Neural cell (in vitro differentiated cells): ENCODE measurements around the gene USP12. TPM values are rescaled to one million over a fixed set of nuclear protein-coding genes. Genes with fewer than 3 reads are reported as not detected.

ENCODE experiments used
- H2AFZ ChIP-seq: fragments of 200-600, 300-800 bp; sonication (generic), shearing (Covaris generic); 2 replicates; pipeline ENCODE4 v1.6.0; 2014; ENCODE audit warnings: low read depth, mild to moderate bottlenecking, antibody characterized with exemption, low read length, moderate library complexity
- H3F3A ChIP-seq: fragments of 200-600 bp; shearing (Covaris generic); 2 replicates; pipeline ENCODE4 v1.6.1; 2016; ENCODE audit warnings: mild to moderate bottlenecking, moderate library complexity, mixed read lengths, antibody characterized with exemption, low read length; ENCODE audit not compliant: insufficient read depth, poor library complexity, severe bottlenecking
- H3K27ac ChIP-seq: fragments of 200-600, 300-800 bp; sonication (generic), shearing (Covaris generic); 2 replicates; pipeline ENCODE4 v1.5.1; 2014; ENCODE audit warnings: mild to moderate bottlenecking, low read length, moderate library complexity
- H3K27me3 ChIP-seq: fragments of 300-800, 200-600 bp; sonication (generic), shearing (Covaris generic); 2 replicates; pipeline ENCODE4 v1.6.0; 2014; ENCODE audit warnings: mild to moderate bottlenecking, low read depth, low read length, moderate library complexity; ENCODE audit not compliant: insufficient read depth
- H3K36me3 ChIP-seq: fragments of 300-800, 200-600 bp; sonication (generic), shearing (Covaris generic); 2 replicates; pipeline ENCODE4 v1.5.1; 2014; ENCODE audit warnings: mild to moderate bottlenecking, antibody characterized with exemption, low read length, moderate library complexity; ENCODE audit not compliant: insufficient read depth
- H3K4me2 ChIP-seq: fragments of 300-800, 200-600 bp; sonication (generic), shearing (Covaris generic); 2 replicates; pipeline ENCODE4 v1.6.0; 2014; ENCODE audit warnings: mild to moderate bottlenecking, low read length
- H3K4me3 ChIP-seq: fragments of 300-800, 200-600 bp; sonication (generic), shearing (Covaris generic); 2 replicates; pipeline ENCODE4 v1.5.1; 2014; ENCODE audit warnings: mild to moderate bottlenecking, low read length, moderate library complexity
- H3K79me2 ChIP-seq: fragments of 200-600 bp; shearing (Covaris generic); replicated peaks from 2 replicates; pipeline ENCODE4 v1.6.0; 2014; ENCODE audit warnings: mild to moderate bottlenecking, low read length, moderate library complexity; ENCODE audit not compliant: insufficient read depth
- H3K9ac ChIP-seq: fragments of 300-800, 200-600 bp; sonication (generic), shearing (Covaris generic); 2 replicates; pipeline ENCODE4 v1.6.1; 2016; ENCODE audit warnings: mild to moderate bottlenecking, low read length, mixed read lengths
- H3K9me2 ChIP-seq: fragments of 200-600 bp; shearing (Covaris generic); 2 replicates; pipeline ENCODE4 v1.6.1; 2016; ENCODE audit warnings: mild to moderate bottlenecking, low read length, mixed read lengths; ENCODE audit not compliant: insufficient read depth
- H3K9me3 ChIP-seq: fragments of 200-600, 300-800 bp; sonication (generic), shearing (Covaris generic); 2 replicates; pipeline ENCODE4 v1.6.1; 2016; ENCODE audit warnings: mild to moderate bottlenecking, mixed run types, low read length, moderate library complexity, mixed read lengths
- H4K20me1 ChIP-seq: fragments of 200-600 bp; shearing (Covaris generic); 2 replicates; pipeline ENCODE4 v1.6.1; 2016; ENCODE audit warnings: mild to moderate bottlenecking, mixed run types; ENCODE audit not compliant: insufficient read depth
- EP300 ChIP-seq: fragments of 450-650 bp; conservative IDR thresholded peaks from 2 replicates; pipeline ENCODE4 v1.6.1; 2014; ENCODE audit warnings: antibody characterized with exemption, mild to moderate bottlenecking, moderate library complexity; ENCODE audit not compliant: poor library complexity, severe bottlenecking
- EZH2 ChIP-seq: fragments of 200-600, 300-800 bp; shearing (Covaris generic), sonication (generic); IDR thresholded peaks from 2 replicates; pipeline ENCODE4 v1.6.1; 2014; ENCODE audit warnings: antibody characterized with exemption, low read length, borderline replicate concordance, mild to moderate bottlenecking; ENCODE audit not compliant: insufficient read depth, poor library complexity, severe bottlenecking
- MXI1 ChIP-seq: fragments of 450-650 bp; conservative IDR thresholded peaks from 2 replicates; pipeline ENCODE4 v1.6.1; 2014; ENCODE audit warnings: antibody characterized with exemption, mild to moderate bottlenecking; ENCODE audit not compliant: poor library complexity, severe bottlenecking
- POLR2AphosphoS5 ChIP-seq: IDR thresholded peaks from 2 replicates; pipeline ENCODE4 v1.6.1; 2012
- RAD21 ChIP-seq: fragments of 450-650 bp; conservative IDR thresholded peaks from 2 replicates; pipeline ENCODE4 v1.6.1; 2014; ENCODE audit warnings: antibody characterized with exemption, mild to moderate bottlenecking, moderate library complexity
- SMC3 ChIP-seq: fragments of 450-650 bp; conservative IDR thresholded peaks from 2 replicates; pipeline ENCODE4 v1.6.1; 2014; ENCODE audit warnings: antibody characterized with exemption, mild to moderate bottlenecking, moderate library complexity; ENCODE audit not compliant: poor library complexity
- TAF1 ChIP-seq: IDR thresholded peaks from 2 replicates; pipeline ENCODE4 v1.6.1; 2012; ENCODE audit warnings: low read depth
- polyA plus RNA-seq: library from polyadenylated mRNA; depleted of rRNA; stranded (reverse); fragments of >200 nt; gene quantifications from 2 replicates; pipeline ENCODE4 v1.2.3, GENCODE V29; 2014
- TF ChIP-seq, protein P1 (sequence below): IDR thresholded peaks from 2 replicates; pipeline ENCODE4 v1.6.1; 2012; ENCODE audit warnings: borderline replicate concordance
- TF ChIP-seq, protein P2 (sequence below): fragments of 450-650 bp; IDR thresholded peaks from 2 replicates; pipeline ENCODE4 v1.5.1; 2014; ENCODE audit warnings: antibody characterized with exemption, mild to moderate bottlenecking, moderate library complexity; ENCODE audit not compliant: poor library complexity, severe bottlenecking

USP12 gene
- polyA plus RNA-seq, 1 donor from 2014 or later = 26.2 TPM

DNA sequence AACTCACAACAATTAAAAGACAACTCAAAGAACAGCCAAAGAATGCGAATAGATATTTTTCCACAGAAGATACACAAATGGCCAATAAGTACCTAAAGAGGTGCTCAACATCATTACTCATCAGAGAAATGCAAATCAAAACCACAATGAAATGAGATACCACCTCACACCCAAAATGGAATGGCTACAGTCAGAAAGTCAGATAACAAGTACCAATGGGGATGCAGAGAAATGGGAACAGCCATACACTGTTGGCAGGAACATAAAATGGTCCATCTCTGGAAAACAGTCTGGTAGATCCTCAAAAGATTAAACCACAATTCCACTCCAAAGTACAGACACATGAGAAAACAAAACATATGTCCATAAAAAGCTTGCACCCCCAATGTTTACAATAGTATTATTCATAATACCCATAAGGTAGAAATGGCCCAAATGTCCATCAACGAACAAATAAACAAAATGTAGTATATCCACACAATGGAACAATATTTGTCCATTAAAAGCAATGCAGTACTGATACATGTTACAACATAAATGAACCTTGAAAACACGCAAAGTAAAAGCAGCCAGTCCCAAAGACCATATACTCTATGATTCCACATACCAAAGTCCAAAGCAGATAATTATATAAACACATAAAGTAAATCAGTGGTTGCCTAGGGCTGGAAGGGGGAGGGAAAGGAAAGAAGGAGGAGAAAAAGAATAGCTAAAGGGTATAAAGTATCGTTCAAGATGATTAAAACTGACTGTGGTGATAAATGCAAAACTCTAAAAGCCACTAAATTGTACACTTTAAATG is 19.6 kb downstream of the USP12 start:
- H3K79me2 ChIP-seq = peaks cover 42% of the 10 kb centered on the region
- H3F3A ChIP-seq = no peaks in the 10 kb centered on the region
- no peak overlapping the region for H3K4me2 ChIP-seq
- no peaks in the 10 kb centered on the region for H4K20me1 ChIP-seq
- H3K36me3 ChIP-seq = no peaks in the 10 kb centered on the region
- no peak overlapping the region for H3K4me3 ChIP-seq
- no peaks in the 10 kb centered on the region for H3K27me3 ChIP-seq
- no peak overlapping the region for H3K9ac ChIP-seq
- TF ChIP-seq RAD21 (no peak), EP300 (no peak), MXI1 (no peak), TAF1 (no peak), SMC3 (no peak), EZH2 (no peak), POLR2AphosphoS5 (no peak)
- TF ChIP-seq, protein P1, sequence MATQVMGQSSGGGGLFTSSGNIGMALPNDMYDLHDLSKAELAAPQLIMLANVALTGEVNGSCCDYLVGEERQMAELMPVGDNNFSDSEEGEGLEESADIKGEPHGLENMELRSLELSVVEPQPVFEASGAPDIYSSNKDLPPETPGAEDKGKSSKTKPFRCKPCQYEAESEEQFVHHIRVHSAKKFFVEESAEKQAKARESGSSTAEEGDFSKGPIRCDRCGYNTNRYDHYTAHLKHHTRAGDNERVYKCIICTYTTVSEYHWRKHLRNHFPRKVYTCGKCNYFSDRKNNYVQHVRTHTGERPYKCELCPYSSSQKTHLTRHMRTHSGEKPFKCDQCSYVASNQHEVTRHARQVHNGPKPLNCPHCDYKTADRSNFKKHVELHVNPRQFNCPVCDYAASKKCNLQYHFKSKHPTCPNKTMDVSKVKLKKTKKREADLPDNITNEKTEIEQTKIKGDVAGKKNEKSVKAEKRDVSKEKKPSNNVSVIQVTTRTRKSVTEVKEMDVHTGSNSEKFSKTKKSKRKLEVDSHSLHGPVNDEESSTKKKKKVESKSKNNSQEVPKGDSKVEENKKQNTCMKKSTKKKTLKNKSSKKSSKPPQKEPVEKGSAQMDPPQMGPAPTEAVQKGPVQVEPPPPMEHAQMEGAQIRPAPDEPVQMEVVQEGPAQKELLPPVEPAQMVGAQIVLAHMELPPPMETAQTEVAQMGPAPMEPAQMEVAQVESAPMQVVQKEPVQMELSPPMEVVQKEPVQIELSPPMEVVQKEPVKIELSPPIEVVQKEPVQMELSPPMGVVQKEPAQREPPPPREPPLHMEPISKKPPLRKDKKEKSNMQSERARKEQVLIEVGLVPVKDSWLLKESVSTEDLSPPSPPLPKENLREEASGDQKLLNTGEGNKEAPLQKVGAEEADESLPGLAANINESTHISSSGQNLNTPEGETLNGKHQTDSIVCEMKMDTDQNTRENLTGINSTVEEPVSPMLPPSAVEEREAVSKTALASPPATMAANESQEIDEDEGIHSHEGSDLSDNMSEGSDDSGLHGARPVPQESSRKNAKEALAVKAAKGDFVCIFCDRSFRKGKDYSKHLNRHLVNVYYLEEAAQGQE = no peak
- TF ChIP-seq, protein P2, sequence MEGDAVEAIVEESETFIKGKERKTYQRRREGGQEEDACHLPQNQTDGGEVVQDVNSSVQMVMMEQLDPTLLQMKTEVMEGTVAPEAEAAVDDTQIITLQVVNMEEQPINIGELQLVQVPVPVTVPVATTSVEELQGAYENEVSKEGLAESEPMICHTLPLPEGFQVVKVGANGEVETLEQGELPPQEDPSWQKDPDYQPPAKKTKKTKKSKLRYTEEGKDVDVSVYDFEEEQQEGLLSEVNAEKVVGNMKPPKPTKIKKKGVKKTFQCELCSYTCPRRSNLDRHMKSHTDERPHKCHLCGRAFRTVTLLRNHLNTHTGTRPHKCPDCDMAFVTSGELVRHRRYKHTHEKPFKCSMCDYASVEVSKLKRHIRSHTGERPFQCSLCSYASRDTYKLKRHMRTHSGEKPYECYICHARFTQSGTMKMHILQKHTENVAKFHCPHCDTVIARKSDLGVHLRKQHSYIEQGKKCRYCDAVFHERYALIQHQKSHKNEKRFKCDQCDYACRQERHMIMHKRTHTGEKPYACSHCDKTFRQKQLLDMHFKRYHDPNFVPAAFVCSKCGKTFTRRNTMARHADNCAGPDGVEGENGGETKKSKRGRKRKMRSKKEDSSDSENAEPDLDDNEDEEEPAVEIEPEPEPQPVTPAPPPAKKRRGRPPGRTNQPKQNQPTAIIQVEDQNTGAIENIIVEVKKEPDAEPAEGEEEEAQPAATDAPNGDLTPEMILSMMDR = no peak
- H3K9me3 ChIP-seq = no peaks in the 10 kb centered on the region
- no peaks in the 10 kb centered on the region for H3K9me2 ChIP-seq
- H3K27ac ChIP-seq = no peak overlapping the region
- no peak overlapping the region for H2AFZ ChIP-seq

DNA sequence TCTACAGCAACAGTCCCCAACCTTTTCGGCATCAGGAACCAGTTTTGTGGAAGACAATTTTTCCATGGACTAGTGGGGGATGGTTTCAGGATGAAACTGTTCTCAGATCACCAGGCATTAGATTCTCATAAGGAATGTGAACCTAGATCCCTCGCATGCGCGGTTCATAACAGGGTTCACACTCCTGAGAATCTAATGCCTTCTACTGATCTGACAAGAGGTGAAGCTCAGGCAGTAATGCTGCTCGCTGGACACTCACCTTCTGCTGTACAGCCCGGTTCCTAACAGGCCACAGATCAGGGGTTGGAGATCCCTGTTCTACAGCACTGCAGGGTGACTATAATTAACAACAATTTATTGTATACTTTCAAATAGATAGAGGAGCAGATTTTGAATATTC is 21.9 kb downstream of the USP12 start:
- Histone ChIP-seq H3K9me2 (no peaks in the 10 kb centered on the region), H3K4me2 (no peak overlapping the region), H3K27ac (no peak overlapping the region), H3K9ac (no peak overlapping the region), H2AFZ (no peak overlapping the region), H3K36me3 (no peaks in the 10 kb centered on the region), H3F3A (no peaks in the 10 kb centered on the region), H3K79me2 (peaks cover 37% of the 10 kb centered on the region), H3K9me3 (no peaks in the 10 kb centered on the region), H4K20me1 (no peaks in the 10 kb centered on the region), H3K4me3 (no peak overlapping the region), H3K27me3 (no peaks in the 10 kb centered on the region)
- TF ChIP-seq POLR2AphosphoS5 (no peak), EP300 (no peak), EZH2 (no peak), MXI1 (no peak), SMC3 (no peak), TAF1 (no peak), RAD21 (no peak)
- TF ChIP-seq, protein P1 = no peak
- TF ChIP-seq, protein P2 = no peak
